HFF-Myc (cell line): Measurements from ENCODE around the gene NSL1.
A peak's percentile ranks its signal among the peaks of the same experiment; 100 is the strongest.

Experiments
- DNase-seq: peaks from one replicate; pipeline ENCODE4 v3.0.0-alpha.2; 2011; ENCODE audit warnings: low read depth; ENCODE audit errors: extremely low read depth
- H3K4me3 ChIP-seq: replicated peaks from 2 replicates; pipeline ENCODE4 v1.5.1; 2011; ENCODE audit warnings: low read depth, mild to moderate bottlenecking, control low read depth, low read length
- CTCF ChIP-seq: IDR thresholded peaks from 2 replicates; pipeline ENCODE4 v1.5.1; 2012; ENCODE audit warnings: mild to moderate bottlenecking, low read depth, low read length, control low read depth; ENCODE audit errors: missing control alignments

The NSL1 gene

GRCh38 chr1:212814537-212815334 lies 23.2 kb upstream of the NSL1 start:
- peak; percentile 32 for TF ChIP-seq CTCF
- no peak for DNase-seq

GRCh38 chr1:212805767-212806166 lies 14.2 kb upstream of the NSL1 start:
- DNase-seq: no peak
- no peak overlapping the region for H3K4me3 ChIP-seq
- no peak for TF ChIP-seq CTCF

More at GRCh38 chr1:212814537-212815334, 23.2 kb upstream of the NSL1 start:
- no peak overlapping the region for H3K4me3 ChIP-seq

GRCh38 chr1:212797681-212798080 lies 6.1 kb upstream of the NSL1 start:
- H3K4me3 ChIP-seq: no peak overlapping the region
- no peak for DNase-seq
- TF ChIP-seq CTCF: no peak

- no peak for DNase-seq
- TF ChIP-seq CTCF: no peak
- H3K4me3 ChIP-seq: no peak overlapping the region
Measured at GRCh38 chr1:212794561-212795014, 3.0 kb upstream of the NSL1 start.

- H3K4me3 ChIP-seq: peak overlapping the region; percentile 61
- no peak for DNase-seq
- no peak for TF ChIP-seq CTCF
Measured at GRCh38 chr1:212792396-212792908, 875 bp upstream of the NSL1 start.

- TF ChIP-seq CTCF: no peak
- no peak for DNase-seq
- H3K4me3 ChIP-seq: peak overlapping the region; percentile 61
Measured at GRCh38 chr1:212791261-212791675, 309 bp downstream of the NSL1 start.
